ENCODE data around the gene SDHAF2. TPM values are rescaled to one million over a fixed set of nuclear protein-coding genes. Genes with fewer than 3 reads are reported as not detected.
A peak's percentile ranks its signal among the peaks of the same experiment; 100 is the strongest.

The SDHAF2 gene
- total and polyA plus RNA-seq, 2 of the 13 experiments (the other 11 are each of a cell fraction or from before 2014, with no cell fraction given) = 44.2 to 70.4 TPM

GRCh38 chr11:61488651-61489291 is 58.8 kb downstream of the SDHAF2 start (continued):
- TF ChIP-seq, protein P1, sequence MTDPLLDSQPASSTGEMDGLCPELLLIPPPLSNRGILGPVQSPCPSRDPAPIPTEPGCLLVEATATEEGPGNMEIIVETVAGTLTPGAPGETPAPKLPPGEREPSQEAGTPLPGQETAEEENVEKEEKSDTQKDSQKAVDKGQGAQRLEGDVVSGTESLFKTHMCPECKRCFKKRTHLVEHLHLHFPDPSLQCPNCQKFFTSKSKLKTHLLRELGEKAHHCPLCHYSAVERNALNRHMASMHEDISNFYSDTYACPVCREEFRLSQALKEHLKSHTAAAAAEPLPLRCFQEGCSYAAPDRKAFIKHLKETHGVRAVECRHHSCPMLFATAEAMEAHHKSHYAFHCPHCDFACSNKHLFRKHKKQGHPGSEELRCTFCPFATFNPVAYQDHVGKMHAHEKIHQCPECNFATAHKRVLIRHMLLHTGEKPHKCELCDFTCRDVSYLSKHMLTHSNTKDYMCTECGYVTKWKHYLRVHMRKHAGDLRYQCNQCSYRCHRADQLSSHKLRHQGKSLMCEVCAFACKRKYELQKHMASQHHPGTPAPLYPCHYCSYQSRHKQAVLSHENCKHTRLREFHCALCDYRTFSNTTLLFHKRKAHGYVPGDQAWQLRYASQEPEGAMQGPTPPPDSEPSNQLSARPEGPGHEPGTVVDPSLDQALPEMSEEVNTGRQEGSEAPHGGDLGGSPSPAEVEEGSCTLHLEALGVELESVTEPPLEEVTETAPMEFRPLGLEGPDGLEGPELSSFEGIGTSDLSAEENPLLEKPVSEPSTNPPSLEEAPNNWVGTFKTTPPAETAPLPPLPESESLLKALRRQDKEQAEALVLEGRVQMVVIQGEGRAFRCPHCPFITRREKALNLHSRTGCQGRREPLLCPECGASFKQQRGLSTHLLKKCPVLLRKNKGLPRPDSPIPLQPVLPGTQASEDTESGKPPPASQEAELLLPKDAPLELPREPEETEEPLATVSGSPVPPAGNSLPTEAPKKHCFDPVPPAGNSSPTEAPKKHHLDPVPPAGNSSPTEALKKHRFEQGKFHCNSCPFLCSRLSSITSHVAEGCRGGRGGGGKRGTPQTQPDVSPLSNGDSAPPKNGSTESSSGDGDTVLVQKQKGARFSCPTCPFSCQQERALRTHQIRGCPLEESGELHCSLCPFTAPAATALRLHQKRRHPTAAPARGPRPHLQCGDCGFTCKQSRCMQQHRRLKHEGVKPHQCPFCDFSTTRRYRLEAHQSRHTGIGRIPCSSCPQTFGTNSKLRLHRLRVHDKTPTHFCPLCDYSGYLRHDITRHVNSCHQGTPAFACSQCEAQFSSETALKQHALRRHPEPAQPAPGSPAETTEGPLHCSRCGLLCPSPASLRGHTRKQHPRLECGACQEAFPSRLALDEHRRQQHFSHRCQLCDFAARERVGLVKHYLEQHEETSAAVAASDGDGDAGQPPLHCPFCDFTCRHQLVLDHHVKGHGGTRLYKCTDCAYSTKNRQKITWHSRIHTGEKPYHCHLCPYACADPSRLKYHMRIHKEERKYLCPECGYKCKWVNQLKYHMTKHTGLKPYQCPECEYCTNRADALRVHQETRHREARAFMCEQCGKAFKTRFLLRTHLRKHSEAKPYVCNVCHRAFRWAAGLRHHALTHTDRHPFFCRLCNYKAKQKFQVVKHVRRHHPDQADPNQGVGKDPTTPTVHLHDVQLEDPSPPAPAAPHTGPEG (CRISPR knock-in tag; IDR thresholded peaks at IDR 0.05) = peak; percentile 62; the same call in 1 of the 2 replicates
- TF ChIP-seq NR0B2 (CRISPR knock-in tag; IDR thresholded peaks at IDR 0.05) (no peak), ZNF775 (CRISPR knock-in tag; IDR thresholded peaks at IDR 0.05; ENCODE audit: borderline replicate concordance) (no peak), THAP11 (CRISPR knock-in tag; IDR thresholded peaks at IDR 0.05) (peak; percentile 55), ZBTB37 (CRISPR knock-in tag; IDR thresholded peaks at IDR 0.05) (no peak), ZFP1 (CRISPR knock-in tag; IDR thresholded peaks at IDR 0.05) (no peak), IRX3 (CRISPR knock-in tag; IDR thresholded peaks at IDR 0.05; ENCODE audit: borderline replicate concordance, low read depth) (peak; percentile 79; the same call in 1 of the 2 replicates), ZNF234 (CRISPR knock-in tag; conservative IDR thresholded peaks at IDR 0.05) (no peak), NCOA1 (CRISPR knock-in tag; IDR thresholded peaks at IDR 0.05) (peak; percentile 25; the same call in 1 of the 2 replicates), YEATS4 (CRISPR knock-in tag; IDR thresholded peaks at IDR 0.05; ENCODE audit: borderline replicate concordance) (peak; percentile 46), AHR (CRISPR knock-in tag; IDR thresholded peaks at IDR 0.05) (no peak), MTA1 (CRISPR knock-in tag; IDR thresholded peaks at IDR 0.05; ENCODE audit: borderline replicate concordance) (peak; percentile 50; the same call in 1 of the 2 replicates), AGO1 (IDR thresholded peaks at IDR 0.05; ENCODE audit: low read depth, low read length, poor library complexity, severe bottlenecking) (no peak), ZNF570 (CRISPR knock-in tag; IDR thresholded peaks at IDR 0.05; ENCODE audit: borderline replicate concordance) (no peak), DNMT3B (CRISPR knock-in tag; conservative IDR thresholded peaks at IDR 0.05) (0 out of 2 replicates have a peak, but pooled peaks have one; percentile 52), FOSL1 (CRISPR knock-in tag; IDR thresholded peaks at IDR 0.05; ENCODE audit: borderline replicate concordance) (no peak), ZNF121 (CRISPR knock-in tag; IDR thresholded peaks at IDR 0.05) (no peak), EP300 (IDR thresholded peaks at IDR 0.05; ENCODE audit: low read depth in 2 of 2, low read length in 2 of 2) (peak; percentile 21 to 67; a peak in 1 of 4 replicates), EP300 (CRISPR knock-in tag; IDR thresholded peaks at IDR 0.05; ENCODE audit: borderline replicate concordance) (no peak)
- TF ChIP-seq, protein P2, sequence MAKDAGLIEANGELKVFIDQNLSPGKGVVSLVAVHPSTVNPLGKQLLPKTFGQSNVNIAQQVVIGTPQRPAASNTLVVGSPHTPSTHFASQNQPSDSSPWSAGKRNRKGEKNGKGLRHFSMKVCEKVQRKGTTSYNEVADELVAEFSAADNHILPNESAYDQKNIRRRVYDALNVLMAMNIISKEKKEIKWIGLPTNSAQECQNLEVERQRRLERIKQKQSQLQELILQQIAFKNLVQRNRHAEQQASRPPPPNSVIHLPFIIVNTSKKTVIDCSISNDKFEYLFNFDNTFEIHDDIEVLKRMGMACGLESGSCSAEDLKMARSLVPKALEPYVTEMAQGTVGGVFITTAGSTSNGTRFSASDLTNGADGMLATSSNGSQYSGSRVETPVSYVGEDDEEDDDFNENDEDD (CRISPR knock-in tag; IDR thresholded peaks at IDR 0.05; ENCODE audit: borderline replicate concordance) = peak; percentile 51; the same call in 1 of the 2 replicates
